Hepatocyte (in vitro differentiated cells): ENCODE measurements around the gene ME3.

Experiments used
- EZH2 ChIP-seq: fragments of 200-600 bp; sonication (generic); IDR thresholded peaks from 2 replicates; pipeline ENCODE4 v1.6.1; 2016; ENCODE audit warnings: antibody characterized with exemption, mild to moderate bottlenecking, borderline replicate concordance
- TF ChIP-seq, protein P1 (sequence below): fragments of 200-600 bp; sonication (generic); IDR thresholded peaks from 2 replicates; pipeline ENCODE4 v1.5.1; 2016; ENCODE audit warnings: antibody characterized with exemption, mild to moderate bottlenecking; ENCODE audit not compliant: poor library complexity

GRCh38 chr11:86486261-86487030 is 186.0 kb downstream of the ME3 start:
- no peak for TF ChIP-seq EZH2
- TF ChIP-seq, protein P1, sequence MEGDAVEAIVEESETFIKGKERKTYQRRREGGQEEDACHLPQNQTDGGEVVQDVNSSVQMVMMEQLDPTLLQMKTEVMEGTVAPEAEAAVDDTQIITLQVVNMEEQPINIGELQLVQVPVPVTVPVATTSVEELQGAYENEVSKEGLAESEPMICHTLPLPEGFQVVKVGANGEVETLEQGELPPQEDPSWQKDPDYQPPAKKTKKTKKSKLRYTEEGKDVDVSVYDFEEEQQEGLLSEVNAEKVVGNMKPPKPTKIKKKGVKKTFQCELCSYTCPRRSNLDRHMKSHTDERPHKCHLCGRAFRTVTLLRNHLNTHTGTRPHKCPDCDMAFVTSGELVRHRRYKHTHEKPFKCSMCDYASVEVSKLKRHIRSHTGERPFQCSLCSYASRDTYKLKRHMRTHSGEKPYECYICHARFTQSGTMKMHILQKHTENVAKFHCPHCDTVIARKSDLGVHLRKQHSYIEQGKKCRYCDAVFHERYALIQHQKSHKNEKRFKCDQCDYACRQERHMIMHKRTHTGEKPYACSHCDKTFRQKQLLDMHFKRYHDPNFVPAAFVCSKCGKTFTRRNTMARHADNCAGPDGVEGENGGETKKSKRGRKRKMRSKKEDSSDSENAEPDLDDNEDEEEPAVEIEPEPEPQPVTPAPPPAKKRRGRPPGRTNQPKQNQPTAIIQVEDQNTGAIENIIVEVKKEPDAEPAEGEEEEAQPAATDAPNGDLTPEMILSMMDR, result no peak
